ENCODE data around the gene RBM7. TPM values are rescaled to one million over a fixed set of nuclear protein-coding genes. Genes with fewer than 3 reads are reported as not detected.

Gene RBM7
- total RNA-seq, 4 donors from 2014 or later: 11.8 to 22.1 (median 17.5) TPM

GRCh38 chr11:114368918-114369680 lies 31.4 kb upstream of the RBM7 start:
- peaks cover 0 to 20% (median 0%) of the 10 kb centered on the region in 3 donors for H3K4me1 ChIP-seq
- no peaks in the 10 kb centered on the region for H3K36me3 ChIP-seq
- no peak overlapping the region for H3K27ac ChIP-seq
- no peaks in the 10 kb centered on the region for H3K9me3 ChIP-seq
- no peaks in the 10 kb centered on the region for H3K27me3 ChIP-seq
- H3K4me3 ChIP-seq: no peak overlapping the region
- no peak for DNase-seq
- TF ChIP-seq CTCF (IDR thresholded peaks at IDR 0.05) (no peak), POLR2A (IDR thresholded peaks at IDR 0.05) (no peak)
- intact Hi-C loops (cut with DNase I): no loop called here
- WGBS, 2 donors: 16 to 61% methylated on average over 5 of the region's 5 CpGs

GRCh38 chr11:114375052-114375451 lies 25.4 kb upstream of the RBM7 start:
- Histone ChIP-seq H3K27me3 (peaks cover 0 to 3% (median 0%) of the 10 kb centered on the region in 4 donors), H3K4me3 (no peak overlapping the region), H3K36me3 (no peaks in the 10 kb centered on the region), H3K4me1 (peaks cover 0 to 9% (median 0%) of the 10 kb centered on the region in 3 donors), H3K27ac (no peak overlapping the region), H3K9me3 (no peaks in the 10 kb centered on the region)
- DNase-seq: no peak
- 79 to 93% methylated on average over 3 of the region's 3 CpGs for WGBS, 2 donors
- TF ChIP-seq POLR2A (IDR thresholded peaks at IDR 0.05) (no peak), CTCF (IDR thresholded peaks at IDR 0.05) (no peak)
- intact Hi-C loops (cut with DNase I): no loop called here

- no peaks in the 10 kb centered on the region for H3K36me3 ChIP-seq
- DNase-seq: no peak
- no peak for TF ChIP-seq CTCF (IDR thresholded peaks at IDR 0.05)
- TF ChIP-seq POLR2A (IDR thresholded peaks at IDR 0.05): no peak
- H3K9me3 ChIP-seq: no peaks in the 10 kb centered on the region
- no peaks in the 10 kb centered on the region for H3K4me1 ChIP-seq
- 78 to 80% methylated on average over 6 to 7 of the region's 7 CpGs for WGBS, 2 donors
- H3K27ac ChIP-seq: no peak overlapping the region
- no peak overlapping the region for H3K4me3 ChIP-seq
- intact Hi-C loops (cut with DNase I): no loop called here
- peaks cover 0 to 3% (median 0%) of the 10 kb centered on the region in 4 donors for H3K27me3 ChIP-seq
These were observed 22.7 kb upstream of the RBM7 start for GRCh38 chr11:114377612-114378267.

GRCh38 chr11:114379394-114380069 lies 20.9 kb upstream of the RBM7 start:
- H3K36me3 ChIP-seq: no peaks in the 10 kb centered on the region
- no peak for DNase-seq
- no peaks in the 10 kb centered on the region for H3K4me1 ChIP-seq
- peaks cover 0 to 3% (median 0%) of the 10 kb centered on the region in 4 donors for H3K27me3 ChIP-seq
- no peak overlapping the region for H3K4me3 ChIP-seq
- WGBS, 2 donors: 70 to 76% methylated on average over 5 of the region's 5 CpGs
- no peak overlapping the region for H3K27ac ChIP-seq
- no peaks in the 10 kb centered on the region for H3K9me3 ChIP-seq
- TF ChIP-seq POLR2A (IDR thresholded peaks at IDR 0.05): no peak
- intact Hi-C loops (cut with DNase I): no loop called here

- Histone ChIP-seq H3K36me3 (no peaks in the 10 kb centered on the region), H3K27me3 (no peaks in the 10 kb centered on the region), H3K27ac (no peak overlapping the region), H3K9me3 (no peaks in the 10 kb centered on the region), H3K4me1 (no peaks in the 10 kb centered on the region), H3K4me3 (no peak overlapping the region)
- no peak for TF ChIP-seq POLR2A (IDR thresholded peaks at IDR 0.05)
- no peak for TF ChIP-seq CTCF (IDR thresholded peaks at IDR 0.05)
- intact Hi-C loops (cut with DNase I): no loop called here
- no peak for DNase-seq
- WGBS, 2 donors: 72 to 94% methylated on average over 3 of the region's 3 CpGs
These were observed 18.0 kb upstream of the RBM7 start for GRCh38 chr11:114382509-114382908.
